ENCODE measurements around the gene TCF15. TPM values are rescaled to one million over a fixed set of nuclear protein-coding genes. Genes with fewer than 3 reads are reported as not detected.

TCF15 gene
- total and polyA plus RNA-seq, 2 of the 13 experiments (the other 11 are each of a cell fraction or from before 2014, with no cell fraction given) = not detected

- TF ChIP-seq, protein P1, sequence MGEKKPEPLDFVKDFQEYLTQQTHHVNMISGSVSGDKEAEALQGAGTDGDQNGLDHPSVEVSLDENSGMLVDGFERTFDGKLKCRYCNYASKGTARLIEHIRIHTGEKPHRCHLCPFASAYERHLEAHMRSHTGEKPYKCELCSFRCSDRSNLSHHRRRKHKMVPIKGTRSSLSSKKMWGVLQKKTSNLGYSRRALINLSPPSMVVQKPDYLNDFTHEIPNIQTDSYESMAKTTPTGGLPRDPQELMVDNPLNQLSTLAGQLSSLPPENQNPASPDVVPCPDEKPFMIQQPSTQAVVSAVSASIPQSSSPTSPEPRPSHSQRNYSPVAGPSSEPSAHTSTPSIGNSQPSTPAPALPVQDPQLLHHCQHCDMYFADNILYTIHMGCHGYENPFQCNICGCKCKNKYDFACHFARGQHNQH (CRISPR knock-in tag; IDR thresholded peaks at IDR 0.05) = no peak
- TF ChIP-seq RAD51 (IDR thresholded peaks at IDR 0.05; ENCODE audit: borderline replicate concordance) (no peak), ELF3 (CRISPR knock-in tag; IDR thresholded peaks at IDR 0.05) (peak; percentile 79), XBP1 (CRISPR knock-in tag; IDR thresholded peaks at IDR 0.05) (no peak), ZNF746 (CRISPR knock-in tag; IDR thresholded peaks at IDR 0.05) (peak; percentile 62; the same call in 1 of the 2 replicates), ZFP36 (IDR thresholded peaks at IDR 0.05; ENCODE audit: borderline replicate concordance, low read depth, low read length, partially characterized antibody) (no peak), CREBL2 (CRISPR knock-in tag; IDR thresholded peaks at IDR 0.05; ENCODE audit: borderline replicate concordance) (peak; percentile 79; the same call in 1 of the 2 replicates), ZNF362 (CRISPR knock-in tag; IDR thresholded peaks at IDR 0.05; ENCODE audit: borderline replicate concordance) (peak; percentile 32; the same call in 1 of the 2 replicates), THAP7 (CRISPR knock-in tag; IDR thresholded peaks at IDR 0.05) (no peak), ZNF329 (CRISPR knock-in tag; IDR thresholded peaks at IDR 0.05; ENCODE audit: low read depth) (peak; percentile 88), ZNF33A (CRISPR knock-in tag; IDR thresholded peaks at IDR 0.05; ENCODE audit: borderline replicate concordance) (no peak), SYNCRIP (IDR thresholded peaks at IDR 0.05; ENCODE audit: insufficient read depth, low read depth, low read length) (no peak), ZNF7 (CRISPR knock-in tag; IDR thresholded peaks at IDR 0.05) (0 out of 2 replicates have a peak, but pooled peaks have one; percentile 16), ZNF136 (CRISPR knock-in tag; IDR thresholded peaks at IDR 0.05; ENCODE audit: low read depth) (0 out of 2 replicates have a peak, but pooled peaks have one; percentile 37), KMT2B (CRISPR knock-in tag; IDR thresholded peaks at IDR 0.05) (no peak), CENPX (CRISPR knock-in tag; IDR thresholded peaks at IDR 0.05) (no peak), TCF7L2 (IDR thresholded peaks at IDR 0.05; ENCODE audit: low read depth, low read length) (no peak), RFXANK (CRISPR knock-in tag; IDR thresholded peaks at IDR 0.05) (no peak), DRAP1 (CRISPR knock-in tag; IDR thresholded peaks at IDR 0.05) (peak; percentile 60; the same call in 1 of the 2 replicates)
- TF ChIP-seq, protein P2, sequence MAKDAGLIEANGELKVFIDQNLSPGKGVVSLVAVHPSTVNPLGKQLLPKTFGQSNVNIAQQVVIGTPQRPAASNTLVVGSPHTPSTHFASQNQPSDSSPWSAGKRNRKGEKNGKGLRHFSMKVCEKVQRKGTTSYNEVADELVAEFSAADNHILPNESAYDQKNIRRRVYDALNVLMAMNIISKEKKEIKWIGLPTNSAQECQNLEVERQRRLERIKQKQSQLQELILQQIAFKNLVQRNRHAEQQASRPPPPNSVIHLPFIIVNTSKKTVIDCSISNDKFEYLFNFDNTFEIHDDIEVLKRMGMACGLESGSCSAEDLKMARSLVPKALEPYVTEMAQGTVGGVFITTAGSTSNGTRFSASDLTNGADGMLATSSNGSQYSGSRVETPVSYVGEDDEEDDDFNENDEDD (CRISPR knock-in tag; IDR thresholded peaks at IDR 0.05; ENCODE audit: borderline replicate concordance) = peak; percentile 68; the same call in 1 of the 2 replicates
- TF ChIP-seq, protein P3, sequence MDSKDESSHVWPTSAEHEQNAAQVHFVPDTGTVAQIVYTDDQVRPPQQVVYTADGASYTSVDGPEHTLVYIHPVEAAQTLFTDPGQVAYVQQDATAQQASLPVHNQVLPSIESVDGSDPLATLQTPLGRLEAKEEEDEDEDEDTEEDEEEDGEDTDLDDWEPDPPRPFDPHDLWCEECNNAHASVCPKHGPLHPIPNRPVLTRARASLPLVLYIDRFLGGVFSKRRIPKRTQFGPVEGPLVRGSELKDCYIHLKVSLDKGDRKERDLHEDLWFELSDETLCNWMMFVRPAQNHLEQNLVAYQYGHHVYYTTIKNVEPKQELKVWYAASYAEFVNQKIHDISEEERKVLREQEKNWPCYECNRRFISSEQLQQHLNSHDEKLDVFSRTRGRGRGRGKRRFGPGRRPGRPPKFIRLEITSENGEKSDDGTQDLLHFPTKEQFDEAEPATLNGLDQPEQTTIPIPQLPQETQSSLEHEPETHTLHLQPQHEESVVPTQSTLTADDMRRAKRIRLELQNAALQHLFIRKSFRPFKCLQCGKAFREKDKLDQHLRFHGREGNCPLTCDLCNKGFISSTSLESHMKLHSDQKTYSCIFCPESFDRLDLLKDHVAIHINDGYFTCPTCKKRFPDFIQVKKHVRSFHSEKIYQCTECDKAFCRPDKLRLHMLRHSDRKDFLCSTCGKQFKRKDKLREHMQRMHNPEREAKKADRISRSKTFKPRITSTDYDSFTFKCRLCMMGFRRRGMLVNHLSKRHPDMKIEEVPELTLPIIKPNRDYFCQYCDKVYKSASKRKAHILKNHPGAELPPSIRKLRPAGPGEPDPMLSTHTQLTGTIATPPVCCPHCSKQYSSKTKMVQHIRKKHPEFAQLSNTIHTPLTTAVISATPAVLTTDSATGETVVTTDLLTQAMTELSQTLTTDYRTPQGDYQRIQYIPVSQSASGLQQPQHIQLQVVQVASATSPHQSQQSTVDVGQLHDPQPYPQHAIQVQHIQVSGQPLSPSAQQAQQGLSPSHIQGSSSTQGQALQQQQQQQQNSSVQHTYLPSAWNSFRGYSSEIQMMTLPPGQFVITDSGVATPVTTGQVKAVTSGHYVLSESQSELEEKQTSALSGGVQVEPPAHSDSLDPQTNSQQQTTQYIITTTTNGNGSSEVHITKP (CRISPR knock-in tag; IDR thresholded peaks at IDR 0.05; ENCODE audit: low read depth) = peak; percentile 98
Measured at GRCh38 chr20:653110-653589, 43.0 kb upstream of the TCF15 start, which contains the start of gene SRXN1 (continued).

Data from HepG2 (cell line).